PC-3 (cell line): ENCODE data around the gene PANK3. TPM values are rescaled to one million over a fixed set of nuclear protein-coding genes. Genes with fewer than 3 reads are reported as not detected.

Experiments used
- ATAC-seq: fragments of 200-7000 bp; cut with Tn5 transposase; 2 replicates; pipeline ENCODE4 v1.9.1; 2020; ENCODE audit warnings: mild to moderate bottlenecking, moderate library complexity
- BruUV-seq: library from RNA; stranded (reverse); fragments of 400-500 nt; replicated peaks from 2 replicates; lab custom pipeline; 2021; lab: Mats Ljungman, UMichigan
- CTCF ChIA-PET: fragments of 300-600 bp; sonication (Branson Sonifier 250); formaldehyde crosslinking; loops from one replicate; lab custom pipeline; 2022; ENCODE audit warnings: antibody characterized with exemption; lab: Charles Lee
- POLR2A ChIA-PET: fragments of 300-600 bp; sonication (Branson Sonifier 250); formaldehyde crosslinking; loops from one replicate; lab custom pipeline; 2022; ENCODE audit warnings: antibody characterized with exemption; ENCODE audit not compliant: unreplicated experiment; lab: Charles Lee
- DNase-seq: peaks from one replicate; pipeline ENCODE4 v3.0.0-alpha.2; 2015
- H2AFZ ChIP-seq: fragments of 300-600 bp; sonication (generic); 2 replicates; pipeline ENCODE4 v1.6.0; 2016; ENCODE audit warnings: antibody characterized with exemption, low read length
- H3F3A ChIP-seq: fragments of 300-600 bp; sonication (generic); one replicate; pipeline ENCODE4 v1.6.0; 2017; ENCODE audit warnings: antibody characterized with exemption, low read length, control low read depth, mild to moderate bottlenecking; ENCODE audit not compliant: unreplicated experiment
- H3K27ac ChIP-seq: fragments of 300-600 bp; sonication (generic); 2 replicates; pipeline ENCODE4 v1.5.1; 2016; ENCODE audit warnings: mild to moderate bottlenecking, low read length
- H3K27me3 ChIP-seq: fragments of 300-600 bp; sonication (generic); 2 replicates; pipeline ENCODE4 v1.6.1; 2016; ENCODE audit warnings: low read length, mixed read lengths
- H3K36me3 ChIP-seq: fragments of 300-600 bp; sonication (generic); 2 replicates; pipeline ENCODE4 v1.6.1; 2016; ENCODE audit warnings: low read depth, mixed run types, low read length, mixed read lengths
- H3K4me1 ChIP-seq: fragments of 300-600 bp; sonication (generic); 2 replicates; pipeline ENCODE4 v1.5.1; 2016; ENCODE audit warnings: low read length; ENCODE audit not compliant: insufficient read depth
- H3K4me2 ChIP-seq: fragments of 300-600 bp; sonication (generic); 2 replicates; pipeline ENCODE4 v1.6.0; 2016; ENCODE audit warnings: low read length
- H3K4me3 ChIP-seq: fragments of 300-600 bp; sonication (generic); 2 replicates; pipeline ENCODE4 v1.5.1; 2016; ENCODE audit warnings: mild to moderate bottlenecking, low read length, mixed read lengths
- H3K79me2 ChIP-seq: fragments of 300-600 bp; sonication (generic); 2 replicates; pipeline ENCODE4 v1.6.1; 2017; ENCODE audit warnings: low read length, mixed read lengths
- H3K9ac ChIP-seq: fragments of 300-600 bp; sonication (generic); 2 replicates; pipeline ENCODE4 v1.6.0; 2016; ENCODE audit warnings: mild to moderate bottlenecking, low read length
- H3K9me2 ChIP-seq: fragments of 300-600 bp; sonication (generic); replicated peaks from 2 replicates; pipeline ENCODE4 v1.6.1; 2016; ENCODE audit warnings: mixed run types, low read length, mixed read lengths
- H3K9me3 ChIP-seq: fragments of 300-600 bp; sonication (generic); 2 replicates; pipeline ENCODE4 v1.6.1; 2016; ENCODE audit warnings: low read length, mixed read lengths
- H4K20me1 ChIP-seq: fragments of 300-600 bp; sonication (generic); 2 replicates; pipeline ENCODE4 v1.6.1; 2016; ENCODE audit warnings: low read length, mixed read lengths
- CTCF ChIP-seq: fragments of 300-600 bp; sonication (generic); conservative IDR thresholded peaks from 2 replicates; pipeline ENCODE4 v1.5.1; 2017; ENCODE audit warnings: antibody characterized with exemption, low read depth, mild to moderate bottlenecking, low read length
- EZH2 ChIP-seq: fragments of 300-600 bp; sonication (generic); IDR thresholded peaks from one replicate; pipeline ENCODE4 v1.6.1; 2017; ENCODE audit warnings: antibody characterized with exemption, mild to moderate bottlenecking, low read length; ENCODE audit not compliant: unreplicated experiment
- EZH2phosphoT487 ChIP-seq: fragments of 300-600 bp; sonication (generic); IDR thresholded peaks from 2 replicates; pipeline ENCODE4 v1.6.1; 2018; ENCODE audit warnings: mild to moderate bottlenecking, antibody characterized with exemption, low read length, borderline replicate concordance
- intact Hi-C: fragments of 100-400 bp; cut with micrococcal nuclease; formaldehyde crosslinking; loops from 2 replicates; pipeline ENCODE4 v1.9.0; 2023
- total RNA-seq: library from RNA; depleted of rRNA; stranded (reverse); fragments of >200 nt; gene quantifications from 2 replicates; pipeline ENCODE4 v1.2.3, GENCODE V29; 2014

PANK3 gene
- total RNA-seq, 1 experiment from 2014 or later: 22.7 TPM

- Histone ChIP-seq H3K4me3 (no peak overlapping the region), H3K9me2 (no peaks in the 10 kb centered on the region), H3K9me3 (no peaks in the 10 kb centered on the region), H3K9ac (no peak overlapping the region), H3K27me3 (no peaks in the 10 kb centered on the region), H3K27ac (no peak overlapping the region), H3K79me2 (no peaks in the 10 kb centered on the region), H2AFZ (no peak overlapping the region), H3K4me2 (no peak overlapping the region), H3K36me3 (no peaks in the 10 kb centered on the region), H3F3A (no peaks in the 10 kb centered on the region), H4K20me1 (no peaks in the 10 kb centered on the region), H3K4me1 (no peaks in the 10 kb centered on the region)
- BruUV-seq: no TSS peak
- intact Hi-C loops: no loop called here
- ATAC-seq: no peak
- TF ChIP-seq EZH2: no peak
- TF ChIP-seq EZH2phosphoT487: no peak
- TF ChIP-seq CTCF: no peak
- DNase-seq: no peak
- POLR2A ChIA-PET: no interaction called here
- CTCF ChIA-PET: no interaction called here
These were observed 48.0 kb downstream of the PANK3 start for GRCh38 chr5:168531191-168531590.

GRCh38 chr5:168530621-168531150, 48.5 kb downstream of the PANK3 start:
- ChIA-PET POLR2A (no interaction called here), CTCF (no interaction called here)
- H3K9ac ChIP-seq: no peak overlapping the region
- no peak overlapping the region for H3K4me3 ChIP-seq
- no peak overlapping the region for H2AFZ ChIP-seq
- no TSS peak for BruUV-seq
- no peak overlapping the region for H3K27ac ChIP-seq
- no peak overlapping the region for H3K4me2 ChIP-seq
- no peaks in the 10 kb centered on the region for H4K20me1 ChIP-seq
- no peaks in the 10 kb centered on the region for H3K36me3 ChIP-seq
- no peaks in the 10 kb centered on the region for H3F3A ChIP-seq
- no peaks in the 10 kb centered on the region for H3K79me2 ChIP-seq
- no peaks in the 10 kb centered on the region for H3K4me1 ChIP-seq
- intact Hi-C loops: no loop called here
- H3K9me3 ChIP-seq: no peaks in the 10 kb centered on the region
- no peaks in the 10 kb centered on the region for H3K9me2 ChIP-seq
- no peaks in the 10 kb centered on the region for H3K27me3 ChIP-seq
- DNase-seq: peak; percentile 4
- no peak for ATAC-seq
- TF ChIP-seq CTCF: no peak

GRCh38 chr5:168529374-168530234, 49.6 kb downstream of the PANK3 start:
- no peak overlapping the region for H3K9ac ChIP-seq
- POLR2A ChIA-PET: no interaction called here
- H3K79me2 ChIP-seq: no peaks in the 10 kb centered on the region
- no peaks in the 10 kb centered on the region for H3K9me3 ChIP-seq
- no peak overlapping the region for H3K27ac ChIP-seq
- H3K27me3 ChIP-seq: no peaks in the 10 kb centered on the region
- H3K4me2 ChIP-seq: no peak overlapping the region
- no peaks in the 10 kb centered on the region for H3K9me2 ChIP-seq
- no peak overlapping the region for H3K4me3 ChIP-seq
- no TSS peak for BruUV-seq
- H3F3A ChIP-seq: no peaks in the 10 kb centered on the region
- no peak overlapping the region for H2AFZ ChIP-seq
- CTCF ChIA-PET: no interaction called here
- intact Hi-C loops: no loop called here
- ATAC-seq: no peak
- TF ChIP-seq CTCF (no peak), EZH2 (no peak), EZH2phosphoT487 (no peak)
- no peaks in the 10 kb centered on the region for H3K36me3 ChIP-seq
- no peak for DNase-seq
- no peaks in the 10 kb centered on the region for H4K20me1 ChIP-seq
- no peaks in the 10 kb centered on the region for H3K4me1 ChIP-seq
